ENCODE results near the gene KCND3.

KCND3 gene

DNA sequence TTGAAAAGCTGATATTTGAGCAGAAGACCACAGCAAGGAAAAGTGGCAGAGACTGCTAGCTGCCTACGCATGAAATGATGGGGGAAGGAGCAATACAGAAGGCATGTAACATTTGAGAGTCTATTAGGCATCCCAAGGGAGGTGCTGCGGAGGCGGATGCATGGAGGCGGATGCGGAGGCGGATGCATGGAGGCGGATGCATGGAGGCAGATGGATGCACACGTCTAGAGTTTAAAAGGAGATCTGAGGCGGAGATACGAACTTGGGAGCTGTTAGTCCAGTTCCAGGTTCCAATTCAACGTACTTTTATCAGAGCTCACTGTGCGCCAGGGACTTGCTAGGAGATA lies 234.5 kb downstream of the KCND3 start:
- Histone ChIP-seq H3K9me3 (ENCODE audit: control insufficient read depth, insufficient read depth, low read depth, low read length) (no peaks in the 10 kb centered on the region), H3K27ac (ENCODE audit: extremely low read depth, low read depth, low read length) (peak overlapping the region; percentile 72), H3K36me3 (ENCODE audit: control insufficient read depth in 2 of 2, insufficient read depth in 1 of 2, low read length in 2 of 2) (peaks cover 4 to 27% of the 10 kb centered on the region in 2 experiments; a peak in 2 of 3 replicates), H3K4me1 (ENCODE audit: control insufficient read depth, insufficient read depth, low read length) (peaks cover 4% of the 10 kb centered on the region; the same call in 1 of the 2 replicates), H3K4me3 (ENCODE audit: low read depth, low read length) (peak overlapping the region; percentile 91)
- ChIA-PET CTCF (interaction anchor here (0.6 to 3.8 kb wide), 15 partner anchors 10 to 341 kb away, joined by 3 to 38 read pairs (median 4); no protein-coding TSS in a partner anchor), POLR2A (interaction anchor here (0.7 to 2.4 kb wide), 4 partner anchors 13 to 247 kb away, joined by 3 to 13 read pairs (median 5); partner anchors contain the start of gene INKA2)
- TF ChIP-seq YY2 (tag by site-specific recombination; IDR thresholded peaks at IDR 0.05), result peak; percentile 55; the same call in 1 of the 2 replicates
- TF ChIP-seq YY1 (tag by site-specific recombination; IDR thresholded peaks at IDR 0.05), result peak; percentile 19; the same call in 1 of the 2 replicates
- no peak for TF ChIP-seq ZNF10 (tag by site-specific recombination; IDR thresholded peaks at IDR 0.05)
- peak; percentile 6; the same call in 1 of the 2 replicates for TF ChIP-seq OSR2 (tag by site-specific recombination; IDR thresholded peaks at IDR 0.05)
- TF ChIP-seq IKZF3 (tag by site-specific recombination; IDR thresholded peaks at IDR 0.05), result peak; percentile 42; the same call in 1 of the 2 replicates
- TF ChIP-seq ZSCAN30 (tag by site-specific recombination; IDR thresholded peaks at IDR 0.05), result no peak
- TF ChIP-seq ZNF610 (tag by site-specific recombination; IDR thresholded peaks at IDR 0.05; ENCODE audit: borderline replicate concordance), result peak; percentile 18; the same call in 1 of the 2 replicates
- TF ChIP-seq ZFHX2 (tag by site-specific recombination; conservative IDR thresholded peaks at IDR 0.05), result peak; percentile 99
- peak; percentile 76 for TF ChIP-seq ZBTB17 (tag by site-specific recombination; IDR thresholded peaks at IDR 0.05)
- peak; percentile 99 for TF ChIP-seq EGR2 (tag by site-specific recombination; IDR thresholded peaks at IDR 0.05; ENCODE audit: low read depth)
- TF ChIP-seq, protein P1, sequence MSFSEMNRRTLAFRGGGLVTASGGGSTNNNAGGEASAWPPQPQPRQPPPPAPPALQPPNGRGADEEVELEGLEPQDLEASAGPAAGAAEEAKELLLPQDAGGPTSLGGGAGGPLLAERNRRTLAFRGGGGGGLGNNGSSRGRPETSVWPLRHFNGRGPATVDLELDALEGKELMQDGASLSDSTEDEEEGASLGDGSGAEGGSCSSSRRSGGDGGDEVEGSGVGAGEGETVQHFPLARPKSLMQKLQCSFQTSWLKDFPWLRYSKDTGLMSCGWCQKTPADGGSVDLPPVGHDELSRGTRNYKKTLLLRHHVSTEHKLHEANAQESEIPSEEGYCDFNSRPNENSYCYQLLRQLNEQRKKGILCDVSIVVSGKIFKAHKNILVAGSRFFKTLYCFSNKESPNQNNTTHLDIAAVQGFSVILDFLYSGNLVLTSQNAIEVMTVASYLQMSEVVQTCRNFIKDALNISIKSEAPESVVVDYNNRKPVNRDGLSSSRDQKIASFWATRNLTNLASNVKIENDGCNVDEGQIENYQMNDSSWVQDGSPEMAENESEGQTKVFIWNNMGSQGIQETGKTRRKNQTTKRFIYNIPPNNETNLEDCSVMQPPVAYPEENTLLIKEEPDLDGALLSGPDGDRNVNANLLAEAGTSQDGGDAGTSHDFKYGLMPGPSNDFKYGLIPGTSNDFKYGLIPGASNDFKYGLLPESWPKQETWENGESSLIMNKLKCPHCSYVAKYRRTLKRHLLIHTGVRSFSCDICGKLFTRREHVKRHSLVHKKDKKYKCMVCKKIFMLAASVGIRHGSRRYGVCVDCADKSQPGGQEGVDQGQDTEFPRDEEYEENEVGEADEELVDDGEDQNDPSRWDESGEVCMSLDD (tag by site-specific recombination; IDR thresholded peaks at IDR 0.05), result peak; percentile 18; the same call in 1 of the 2 replicates
- no peak for TF ChIP-seq FEZF1 (tag by site-specific recombination; IDR thresholded peaks at IDR 0.05)
- peak; percentile 67 for TF ChIP-seq ZNF549 (tag by site-specific recombination; IDR thresholded peaks at IDR 0.05)
- TF ChIP-seq, protein P2, sequence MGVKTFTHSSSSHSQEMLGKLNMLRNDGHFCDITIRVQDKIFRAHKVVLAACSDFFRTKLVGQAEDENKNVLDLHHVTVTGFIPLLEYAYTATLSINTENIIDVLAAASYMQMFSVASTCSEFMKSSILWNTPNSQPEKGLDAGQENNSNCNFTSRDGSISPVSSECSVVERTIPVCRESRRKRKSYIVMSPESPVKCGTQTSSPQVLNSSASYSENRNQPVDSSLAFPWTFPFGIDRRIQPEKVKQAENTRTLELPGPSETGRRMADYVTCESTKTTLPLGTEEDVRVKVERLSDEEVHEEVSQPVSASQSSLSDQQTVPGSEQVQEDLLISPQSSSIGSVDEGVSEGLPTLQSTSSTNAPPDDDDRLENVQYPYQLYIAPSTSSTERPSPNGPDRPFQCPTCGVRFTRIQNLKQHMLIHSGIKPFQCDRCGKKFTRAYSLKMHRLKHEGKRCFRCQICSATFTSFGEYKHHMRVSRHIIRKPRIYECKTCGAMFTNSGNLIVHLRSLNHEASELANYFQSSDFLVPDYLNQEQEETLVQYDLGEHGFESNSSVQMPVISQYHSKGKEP (tag by site-specific recombination; IDR thresholded peaks at IDR 0.05), result peak; percentile 98

GRCh38 chr1:111751906-111752575 lies 237.4 kb downstream of the KCND3 start:
- Histone ChIP-seq H3K4me1 (ENCODE audit: control insufficient read depth, insufficient read depth, low read length) (peaks cover 4% of the 10 kb centered on the region; the same call in 1 of the 2 replicates), H3K9me3 (ENCODE audit: control insufficient read depth, insufficient read depth, low read depth, low read length) (no peaks in the 10 kb centered on the region), H3K4me3 (ENCODE audit: low read depth, low read length) (no peak overlapping the region), H3K27ac (ENCODE audit: extremely low read depth, low read depth, low read length) (no peak overlapping the region), H3K36me3 (ENCODE audit: control insufficient read depth in 2 of 2, insufficient read depth in 1 of 2, low read length in 2 of 2) (peaks cover 0 to 1% of the 10 kb centered on the region in 2 experiments; a peak in 1 of 3 replicates)
- ChIA-PET CTCF (interaction anchor here (0.6 to 2.3 kb wide), 7 partner anchors 14 to 270 kb away, joined by 3 to 14 read pairs (median 5); partner anchors contain the start of gene INKA2), POLR2A (interaction anchor here (3.5 kb wide), 1 partner anchor 13 kb away, joined by 13 read pairs; the partner anchor contains the start of gene INKA2)
- TF ChIP-seq ZNF585B (tag by site-specific recombination; IDR thresholded peaks at IDR 0.05), result no peak
- TF ChIP-seq ZNF202 (tag by site-specific recombination; IDR thresholded peaks at IDR 0.05; ENCODE audit: borderline replicate concordance), result no peak
- TF ChIP-seq ZNF391 (tag by site-specific recombination; IDR thresholded peaks at IDR 0.05; ENCODE audit: borderline replicate concordance, low read depth), result no peak
- TF ChIP-seq ZNF600 (tag by site-specific recombination; IDR thresholded peaks at IDR 0.05), result no peak
- TF ChIP-seq ZNF621 (tag by site-specific recombination; IDR thresholded peaks at IDR 0.05), result no peak
- TF ChIP-seq SALL2 (tag by site-specific recombination; IDR thresholded peaks at IDR 0.05; ENCODE audit: borderline replicate concordance), result no peak
